ENCODE measurements around the gene LFNG.

Gene LFNG

GRCh38 chr7:2576742-2577491 lies 57.3 kb downstream of the LFNG start:
- no peak for DNase-seq

Measured in NCI-H526 treated with DMSO at 0.1 percent for 48 hours (cell line).